ENCODE data around the gene MPND.

Gene MPND

DNA sequence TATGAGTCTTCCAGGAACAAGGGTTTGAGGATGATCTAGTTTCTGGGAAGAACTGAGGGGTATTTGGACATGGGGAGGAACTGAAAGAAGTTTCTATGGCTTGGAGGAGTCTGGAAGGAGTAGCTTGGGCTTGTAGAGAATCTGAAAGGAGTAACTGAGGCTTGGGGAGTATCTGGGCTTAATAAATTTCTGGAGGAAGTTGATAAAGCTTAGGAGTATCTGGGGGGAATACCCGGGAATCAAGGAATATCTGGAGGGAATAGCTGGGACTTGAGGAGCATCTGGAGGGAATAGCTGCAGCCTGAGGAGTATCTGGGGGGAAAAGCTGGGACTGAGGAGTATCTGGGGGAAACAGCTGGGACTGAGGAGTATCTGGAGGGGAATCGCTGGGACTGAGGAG is 22.9 kb upstream of the MPND start:
- in situ Hi-C loops (cut with MboI; ENCODE audit: low pct_unique_long_range_greater_than_20kb, low sequenced_read_pairs, unreplicated experiment) = no loop called here
- no peak for TF ChIP-seq CTCF (IDR thresholded peaks at IDR 0.05; ENCODE audit: extremely low read depth, insufficient read depth, missing control alignments)

GRCh38 chr19:4322942-4323665 is 20.3 kb upstream of the MPND start:
- DNase-seq (ENCODE audit: low spot score) = no peak
- in situ Hi-C loops (cut with MboI; ENCODE audit: low pct_unique_long_range_greater_than_20kb, low sequenced_read_pairs, unreplicated experiment) = no loop called here
- no peak for TF ChIP-seq CTCF (IDR thresholded peaks at IDR 0.05; ENCODE audit: extremely low read depth, insufficient read depth, missing control alignments)

More for the DNA sequence above, 22.9 kb upstream of the MPND start:
- no peak for DNase-seq (ENCODE audit: low spot score)

GRCh38 chr19:4323692-4324091 is 19.7 kb upstream of the MPND start:
- in situ Hi-C loops (cut with MboI; ENCODE audit: low pct_unique_long_range_greater_than_20kb, low sequenced_read_pairs, unreplicated experiment) = no loop called here
- no peak for DNase-seq (ENCODE audit: low spot score)
- no peak for TF ChIP-seq CTCF (IDR thresholded peaks at IDR 0.05; ENCODE audit: extremely low read depth, insufficient read depth, missing control alignments)

- DNase-seq (ENCODE audit: low spot score) = no peak
- in situ Hi-C loops (cut with MboI; ENCODE audit: low pct_unique_long_range_greater_than_20kb, low sequenced_read_pairs, unreplicated experiment) = no loop called here
- TF ChIP-seq CTCF (IDR thresholded peaks at IDR 0.05; ENCODE audit: extremely low read depth, insufficient read depth, missing control alignments) = no peak
These were observed 19.1 kb upstream of the MPND start for GRCh38 chr19:4324228-4324627.

- in situ Hi-C loops (cut with MboI; ENCODE audit: low pct_unique_long_range_greater_than_20kb, low sequenced_read_pairs, unreplicated experiment) = no loop called here
- TF ChIP-seq CTCF (IDR thresholded peaks at IDR 0.05; ENCODE audit: extremely low read depth, insufficient read depth, missing control alignments) = no peak
- DNase-seq (ENCODE audit: low spot score) = no peak
These were observed 17.0 kb upstream of the MPND start for GRCh38 chr19:4326215-4326836.

- in situ Hi-C loops (cut with MboI; ENCODE audit: low pct_unique_long_range_greater_than_20kb, low sequenced_read_pairs, unreplicated experiment) = no loop called here
- no peak for DNase-seq (ENCODE audit: low spot score)
- no peak for TF ChIP-seq CTCF (IDR thresholded peaks at IDR 0.05; ENCODE audit: extremely low read depth, insufficient read depth, missing control alignments)
These were observed 16.5 kb upstream of the MPND start for GRCh38 chr19:4326837-4327251.
